ENCODE results near the gene BCO2.
"Not testable (repeated sequence)": the region's sequence is repeated elsewhere in the genome, so short reads cannot be mapped to it uniquely, and the experiment has no call there.

BCO2 gene

DNA sequence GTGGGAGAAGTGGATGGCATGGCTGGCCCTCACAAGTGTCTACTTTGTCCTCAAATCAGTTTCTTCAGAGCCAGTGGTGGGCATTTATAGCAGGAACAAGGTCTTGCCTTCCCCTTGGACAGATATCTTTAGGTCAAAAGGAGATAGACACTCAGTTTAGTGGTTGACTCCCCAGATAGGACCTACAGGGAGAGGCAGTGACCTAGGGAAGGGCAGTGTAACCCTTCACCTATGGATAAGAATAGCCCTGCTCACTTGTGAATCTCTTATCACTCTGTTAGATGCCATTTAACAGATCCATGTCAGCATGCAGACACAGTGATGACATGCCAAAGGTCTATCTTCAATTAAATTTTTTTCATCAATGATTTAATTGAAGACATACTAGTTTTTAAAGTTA is 11.0 kb downstream of the BCO2 start:
- H3K4me1 Mint-ChIP-seq, result peaks cover 8% of the 10 kb centered on the region
- ATAC-seq (no peak), DNase-seq (no peak)
- no peaks in the 10 kb centered on the region for H3K9me3 Mint-ChIP-seq
- no peak overlapping the region for H3K27ac Mint-ChIP-seq
- peaks cover 8% of the 10 kb centered on the region for H3K27me3 Mint-ChIP-seq
- H3K4me3 Mint-ChIP-seq, result no peak overlapping the region

GRCh38 chr11:112195113-112195512 is 19.8 kb downstream of the BCO2 start:
- H3K27ac Mint-ChIP-seq, H3K9me3 Mint-ChIP-seq, H3K4me3 Mint-ChIP-seq, H3K27me3 Mint-ChIP-seq, ATAC-seq, H3K4me1 Mint-ChIP-seq, DNase-seq: not testable (repeated sequence)

- no peaks in the 10 kb centered on the region for H3K9me3 Mint-ChIP-seq
- H3K27ac Mint-ChIP-seq, result no peak overlapping the region
- DNase-seq, result no peak
These were observed 20.6 kb downstream of the BCO2 start for GRCh38 chr11:112195951-112196351.

GRCh38 chr11:112196519-112197087 is 21.3 kb downstream of the BCO2 start:
- no peaks in the 10 kb centered on the region for H3K9me3 Mint-ChIP-seq
- peaks cover 5% of the 10 kb centered on the region for H3K4me1 Mint-ChIP-seq
- no peaks in the 10 kb centered on the region for H3K27me3 Mint-ChIP-seq
- ATAC-seq (no peak), DNase-seq (no peak)
- no peak overlapping the region for H3K27ac Mint-ChIP-seq
- H3K4me3 Mint-ChIP-seq, result no peak overlapping the region

More at GRCh38 chr11:112195951-112196351, 20.6 kb downstream of the BCO2 start:
- no peak for ATAC-seq
- Mint-ChIP-seq H3K4me1 (peaks cover 5% of the 10 kb centered on the region), H3K4me3 (no peak overlapping the region), H3K27me3 (no peaks in the 10 kb centered on the region)

DNA sequence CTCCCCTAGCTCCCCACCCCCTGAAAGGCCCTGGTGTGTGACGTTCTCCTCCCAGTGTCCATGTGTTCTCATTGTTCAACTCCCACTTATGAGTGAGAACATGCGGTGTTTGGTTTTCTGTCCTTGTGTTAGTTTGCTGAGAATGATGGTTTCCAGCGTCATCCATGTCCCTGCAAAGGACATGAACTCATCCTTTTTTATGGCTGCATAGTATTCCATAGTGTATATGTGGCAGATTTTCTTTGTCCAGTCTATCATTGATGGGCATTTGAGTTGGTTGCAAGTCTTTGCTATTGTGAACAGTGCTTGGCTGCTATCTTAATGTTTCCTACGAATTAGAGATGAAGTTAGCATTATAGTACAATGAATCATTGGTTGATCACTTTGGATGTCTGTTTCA is 23.8 kb downstream of the BCO2 start:
- not testable (repeated sequence) for H3K27me3 Mint-ChIP-seq, H3K4me1 Mint-ChIP-seq

GRCh38 chr11:112200252-112200651 is 24.9 kb downstream of the BCO2 start:
- Mint-ChIP-seq H3K4me1 (no peaks in the 10 kb centered on the region), H3K27me3 (no peaks in the 10 kb centered on the region), H3K27ac (no peak overlapping the region), H3K4me3 (no peak overlapping the region), H3K9me3 (no peaks in the 10 kb centered on the region)
- ATAC-seq, result no peak
- no peak for DNase-seq

More for the DNA sequence above, 23.8 kb downstream of the BCO2 start:
- not testable (repeated sequence) for ATAC-seq, H3K4me3 Mint-ChIP-seq, H3K9me3 Mint-ChIP-seq, H3K27ac Mint-ChIP-seq, DNase-seq

GRCh38 chr11:112206071-112206470 is 30.8 kb downstream of the BCO2 start:
- DNase-seq (no peak), ATAC-seq (no peak)
- Mint-ChIP-seq H3K27ac (no peak overlapping the region), H3K4me3 (no peak overlapping the region), H3K27me3 (peaks cover 10% of the 10 kb centered on the region), H3K4me1 (peaks cover 3% of the 10 kb centered on the region), H3K9me3 (no peaks in the 10 kb centered on the region)

DNA sequence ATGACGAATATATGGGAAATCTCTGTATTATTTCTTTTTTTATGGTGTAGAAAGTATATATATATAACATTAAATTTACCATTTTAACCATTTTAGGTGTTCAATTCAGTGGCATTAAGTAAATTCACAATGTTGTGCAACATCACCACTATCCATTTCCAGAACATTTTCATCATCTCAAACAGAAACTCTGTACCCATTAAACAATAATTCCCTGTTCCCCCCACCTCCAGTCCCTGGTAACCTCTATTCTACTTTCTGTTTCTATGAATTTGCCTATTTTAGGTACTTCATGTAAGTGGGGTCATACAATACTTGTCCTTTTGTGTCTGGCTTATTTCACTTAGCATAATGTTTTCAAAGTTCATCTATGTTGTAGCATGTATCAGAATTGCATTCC is 35.6 kb downstream of the BCO2 start:
- DNase-seq (no peak), ATAC-seq (no peak)
- H3K27me3 Mint-ChIP-seq, result peaks cover 10% of the 10 kb centered on the region
- no peak overlapping the region for H3K4me3 Mint-ChIP-seq
- H3K4me1 Mint-ChIP-seq, result peaks cover 19% of the 10 kb centered on the region
- no peaks in the 10 kb centered on the region for H3K9me3 Mint-ChIP-seq
- H3K27ac Mint-ChIP-seq, result no peak overlapping the region

- Mint-ChIP-seq H3K4me3 (peak overlapping the region; percentile 8 to 46), H3K9me3 (no peaks in the 10 kb centered on the region), H3K27me3 (peaks cover 10% of the 10 kb centered on the region), H3K4me1 (peaks cover 19% of the 10 kb centered on the region), H3K27ac (no peak overlapping the region)
- peak in 1 of 2 donors; percentile 21 for DNase-seq
- ATAC-seq, result peak; percentile 72
These were observed 36.2 kb downstream of the BCO2 start for GRCh38 chr11:112211536-112211935.

DNA sequence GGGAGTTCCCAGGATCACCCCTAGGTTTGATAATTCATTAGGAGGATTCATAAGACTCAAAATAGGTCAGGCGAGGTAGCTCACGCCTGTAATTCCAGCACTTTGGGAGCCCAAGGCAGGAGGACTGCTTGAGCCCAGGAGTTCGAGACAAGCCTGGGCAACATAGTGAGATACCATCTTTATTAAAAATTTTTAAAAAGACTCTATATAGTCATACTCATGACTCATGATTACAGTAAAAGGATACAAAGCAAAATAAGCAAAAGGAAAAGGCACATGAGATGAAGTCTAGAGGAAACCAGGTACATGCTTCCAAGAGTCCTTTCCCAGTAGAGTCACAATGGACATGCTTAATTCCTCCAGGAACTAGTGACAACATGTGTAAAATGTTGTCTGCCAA is 37.0 kb downstream of the BCO2 start:
- ATAC-seq (no peak), DNase-seq (no peak)
- Mint-ChIP-seq H3K4me1 (peaks cover 19% of the 10 kb centered on the region), H3K27ac (no peak overlapping the region), H3K27me3 (peaks cover 10% of the 10 kb centered on the region), H3K9me3 (no peaks in the 10 kb centered on the region), H3K4me3 (no peak overlapping the region)

DNA sequence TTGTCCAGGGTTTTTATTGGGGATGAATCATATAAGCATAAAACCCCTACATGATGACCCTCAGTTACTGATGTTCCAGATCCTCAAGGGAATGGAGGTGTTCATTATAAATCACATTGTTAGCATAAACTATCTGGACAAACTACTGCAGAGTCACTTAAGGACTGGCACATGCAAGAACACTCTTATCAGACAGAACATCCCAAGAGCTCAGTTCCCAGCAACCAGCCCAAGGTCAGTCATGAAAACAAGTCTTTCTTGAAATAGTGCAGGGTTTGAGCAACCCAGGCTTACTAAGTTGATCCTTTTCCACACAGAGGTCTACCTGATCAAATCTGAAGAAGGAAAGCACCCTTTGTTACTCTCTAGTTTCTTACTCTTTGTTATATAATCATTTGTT is 37.4 kb downstream of the BCO2 start:
- Mint-ChIP-seq H3K9me3 (no peaks in the 10 kb centered on the region), H3K4me3 (no peak overlapping the region), H3K27ac (no peak overlapping the region), H3K4me1 (peaks cover 19% of the 10 kb centered on the region), H3K27me3 (peaks cover 10% of the 10 kb centered on the region)
- ATAC-seq (no peak), DNase-seq (no peak)

DNA sequence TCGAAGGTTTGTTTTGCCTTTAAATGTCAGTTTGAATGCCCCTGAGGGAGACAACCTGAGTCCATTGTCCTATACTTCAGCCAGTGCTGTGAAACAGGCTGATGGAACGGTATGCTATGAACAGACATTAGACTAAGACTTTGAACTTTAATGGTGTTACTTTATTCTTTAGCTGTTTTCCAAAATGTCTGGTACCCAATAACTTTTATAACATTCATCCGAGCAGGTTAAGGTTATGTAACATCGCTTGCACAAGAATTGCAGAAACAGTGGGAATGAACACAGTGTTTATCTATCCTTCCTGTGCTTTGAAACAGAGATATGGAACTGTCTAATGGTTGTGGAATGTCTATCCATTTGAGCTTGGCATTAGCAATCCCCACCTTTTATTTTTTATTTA is 38.4 kb downstream of the BCO2 start:
- Mint-ChIP-seq H3K27me3 (peaks cover 8% of the 10 kb centered on the region), H3K27ac (no peak overlapping the region), H3K4me3 (no peak overlapping the region), H3K4me1 (peaks cover 19% of the 10 kb centered on the region), H3K9me3 (no peaks in the 10 kb centered on the region)
- ATAC-seq, result no peak
- DNase-seq, result no peak

- no peak for DNase-seq
- no peaks in the 10 kb centered on the region for H3K9me3 Mint-ChIP-seq
- H3K4me1 Mint-ChIP-seq, result peaks cover 25% of the 10 kb centered on the region
- no peak for ATAC-seq
- H3K27me3 Mint-ChIP-seq, result no peaks in the 10 kb centered on the region
- H3K4me3 Mint-ChIP-seq, result no peak overlapping the region
- H3K27ac Mint-ChIP-seq, result peak overlapping the region in 1 of 2 donors; percentile 54
These were observed 40.3 kb downstream of the BCO2 start for GRCh38 chr11:112215621-112216020.

GRCh38 chr11:112216561-112217105 is 41.3 kb downstream of the BCO2 start:
- ATAC-seq (no peak), DNase-seq (no peak)
- H3K4me3 Mint-ChIP-seq, result no peak overlapping the region
- H3K4me1 Mint-ChIP-seq, result peaks cover 16% of the 10 kb centered on the region
- H3K9me3 Mint-ChIP-seq, result no peaks in the 10 kb centered on the region
- H3K27ac Mint-ChIP-seq, result peak overlapping the region in 1 of 2 donors; percentile 44
- H3K27me3 Mint-ChIP-seq, result no peaks in the 10 kb centered on the region

DNA sequence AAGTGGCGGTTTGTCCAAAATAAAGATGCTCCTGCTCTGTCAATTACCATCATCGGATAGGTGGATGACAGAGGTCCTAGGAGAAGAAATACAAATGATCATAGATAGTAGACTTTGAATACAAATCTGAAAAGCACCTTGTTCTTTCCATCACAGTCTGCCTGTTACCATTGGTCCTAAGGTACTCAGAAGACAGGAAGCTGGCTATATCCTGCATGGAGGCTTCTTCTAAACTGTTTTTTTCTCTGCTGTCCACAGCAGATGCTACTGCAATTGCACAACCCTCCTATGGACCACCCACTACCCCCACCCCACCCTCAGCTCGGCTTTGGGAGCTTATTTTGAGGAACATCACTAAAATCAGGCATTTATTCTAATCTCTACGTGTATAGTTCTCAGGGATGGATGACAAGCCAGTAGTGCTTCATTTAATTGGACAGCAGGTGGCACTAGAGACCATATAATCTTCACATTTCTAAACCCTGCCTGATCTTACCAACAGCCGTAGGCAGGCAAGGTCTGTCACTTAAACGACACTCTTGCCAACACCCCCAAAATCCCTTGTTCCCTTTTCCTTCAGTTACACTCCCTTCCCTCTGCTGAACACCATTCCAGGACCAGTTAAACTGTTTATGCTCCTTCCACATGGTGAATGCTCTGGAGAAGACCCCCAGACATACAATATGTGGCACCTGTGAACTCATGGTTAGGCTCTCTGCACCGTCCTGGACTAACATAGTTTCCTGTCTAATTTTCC is 44.3 kb downstream of the BCO2 start:
- Mint-ChIP-seq H3K4me3 (no peak overlapping the region), H3K27ac (no peak overlapping the region), H3K9me3 (no peaks in the 10 kb centered on the region), H3K4me1 (peaks cover 6% of the 10 kb centered on the region), H3K27me3 (no peaks in the 10 kb centered on the region)
- DNase-seq, result peak; percentile 47 to 52
- ATAC-seq, result peak; percentile 96

GRCh38 chr11:112221274-112221835 is 46.0 kb downstream of the BCO2 start:
- ATAC-seq (no peak), DNase-seq (no peak)
- peaks cover 6% of the 10 kb centered on the region for H3K4me1 Mint-ChIP-seq
- no peaks in the 10 kb centered on the region for H3K9me3 Mint-ChIP-seq
- no peaks in the 10 kb centered on the region for H3K27me3 Mint-ChIP-seq
- no peak overlapping the region for H3K27ac Mint-ChIP-seq
- no peak overlapping the region for H3K4me3 Mint-ChIP-seq
